Large intestine (tissue), 3 donors: ENCODE measurements around the gene USP13. TPM values are rescaled to one million over a fixed set of nuclear protein-coding genes. Genes with fewer than 3 reads are reported as not detected.
A peak's percentile ranks its signal among the peaks of the same experiment; 100 is the strongest.

Experiments used
- DNase-seq, 2 donors: peaks; one replicate each; pipeline versions ENCODE4 v3.0.0 to v3.0.0-alpha.2; 2013
- H3K27ac ChIP-seq: one replicate; pipeline ENCODE4 v1.5.1; 2013; ENCODE audit warnings: low read length
- H3K27me3 ChIP-seq: 2 replicates; pipeline ENCODE4 v1.6.1; 2013; ENCODE audit warnings: low read length; ENCODE audit not compliant: control insufficient read depth, insufficient read depth
- H3K36me3 ChIP-seq: 2 replicates; pipeline ENCODE4 v1.6.1; 2013; ENCODE audit warnings: low read length; ENCODE audit not compliant: control insufficient read depth, insufficient read depth
- H3K4me1 ChIP-seq: one replicate; pipeline ENCODE4 v1.6.1; 2013; ENCODE audit warnings: low read length; ENCODE audit not compliant: control insufficient read depth, insufficient read depth
- H3K4me3 ChIP-seq: one replicate; pipeline ENCODE4 v1.5.1; 2013; ENCODE audit warnings: low read length
- H3K9me3 ChIP-seq: one replicate; pipeline ENCODE4 v1.6.1; 2013; ENCODE audit warnings: mild to moderate bottlenecking, low read depth, low read length, moderate library complexity; ENCODE audit not compliant: control insufficient read depth
- WGBS: methylation state at CpG from one replicate; pipeline ENCODE4 v1.1.5; 2013; ENCODE audit warnings: low lambda C conversion rate; ENCODE audit not compliant: insufficient coverage; 5-methylcytosine and 5-hydroxymethylcytosine counted together
- polyA plus RNA-seq: library from polyadenylated mRNA; unstranded; fragments of 120-200 nt; gene quantifications from one replicate; pipeline ENCODE4 v1.2.1, GENCODE V29; 2013

Gene USP13
- polyA plus RNA-seq, 1 donor: 4.7 TPM

GRCh38 chr3:179658606-179659005, 5.8 kb downstream of the USP13 start:
- WGBS: no CpG with 5 or more reads among the region's 2 CpGs
- DNase-seq: no peak
- Histone ChIP-seq H3K4me3 (no peak overlapping the region), H3K4me1 (no peaks in the 10 kb centered on the region), H3K9me3 (no peaks in the 10 kb centered on the region), H3K27ac (no peak overlapping the region), H3K27me3 (no peaks in the 10 kb centered on the region), H3K36me3 (no peaks in the 10 kb centered on the region)

GRCh38 chr3:179660872-179661271, 8.0 kb downstream of the USP13 start:
- no peak overlapping the region for H3K27ac ChIP-seq
- no peaks in the 10 kb centered on the region for H3K36me3 ChIP-seq
- no peak for DNase-seq
- H3K9me3 ChIP-seq: no peaks in the 10 kb centered on the region
- 100% methylated on average over 1 of the region's 3 CpGs for WGBS
- no peak overlapping the region for H3K4me3 ChIP-seq
- no peaks in the 10 kb centered on the region for H3K4me1 ChIP-seq
- no peaks in the 10 kb centered on the region for H3K27me3 ChIP-seq

GRCh38 chr3:179661777-179662176, 8.9 kb downstream of the USP13 start:
- Histone ChIP-seq H3K4me3 (no peak overlapping the region), H3K9me3 (no peaks in the 10 kb centered on the region), H3K27me3 (no peaks in the 10 kb centered on the region), H3K36me3 (no peaks in the 10 kb centered on the region), H3K4me1 (no peaks in the 10 kb centered on the region), H3K27ac (no peak overlapping the region)
- no peak for DNase-seq
- WGBS: no CpG with 5 or more reads among the region's 4 CpGs

- H3K27me3 ChIP-seq: no peaks in the 10 kb centered on the region
- DNase-seq: no peak
- no peaks in the 10 kb centered on the region for H3K4me1 ChIP-seq
- H3K27ac ChIP-seq: no peak overlapping the region
- H3K36me3 ChIP-seq: no peaks in the 10 kb centered on the region
- 83% methylated on average over 1 of the region's 1 CpG for WGBS
- no peaks in the 10 kb centered on the region for H3K9me3 ChIP-seq
- H3K4me3 ChIP-seq: no peak overlapping the region
Observed at GRCh38 chr3:179663093-179663492, 10.3 kb downstream of the USP13 start.

GRCh38 chr3:179666030-179666429, 13.2 kb downstream of the USP13 start:
- no peak for DNase-seq
- WGBS: no CpG with 5 or more reads among the region's 1 CpG
- Histone ChIP-seq H3K36me3 (no peaks in the 10 kb centered on the region), H3K4me1 (no peaks in the 10 kb centered on the region), H3K27me3 (no peaks in the 10 kb centered on the region), H3K9me3 (no peaks in the 10 kb centered on the region), H3K27ac (no peak overlapping the region), H3K4me3 (no peak overlapping the region)

GRCh38 chr3:179666436-179667035, 13.7 kb downstream of the USP13 start:
- Histone ChIP-seq H3K27me3 (no peaks in the 10 kb centered on the region), H3K9me3 (no peaks in the 10 kb centered on the region), H3K36me3 (no peaks in the 10 kb centered on the region), H3K4me1 (no peaks in the 10 kb centered on the region), H3K4me3 (no peak overlapping the region), H3K27ac (no peak overlapping the region)
- no peak for DNase-seq
- WGBS: no CpG with 5 or more reads among the region's 8 CpGs

- no peaks in the 10 kb centered on the region for H3K9me3 ChIP-seq
- WGBS: no CpG with 5 or more reads among the region's 1 CpG
- H3K4me3 ChIP-seq: no peak overlapping the region
- no peaks in the 10 kb centered on the region for H3K36me3 ChIP-seq
- H3K27ac ChIP-seq: no peak overlapping the region
- H3K27me3 ChIP-seq: no peaks in the 10 kb centered on the region
- H3K4me1 ChIP-seq: no peaks in the 10 kb centered on the region
- DNase-seq: no peak
Observed at GRCh38 chr3:179668429-179668828, 15.6 kb downstream of the USP13 start.

- no peaks in the 10 kb centered on the region for H3K27me3 ChIP-seq
- H3K27ac ChIP-seq: no peak overlapping the region
- no peaks in the 10 kb centered on the region for H3K36me3 ChIP-seq
- H3K4me3 ChIP-seq: no peak overlapping the region
- no peak for DNase-seq
- no peaks in the 10 kb centered on the region for H3K4me1 ChIP-seq
- H3K9me3 ChIP-seq: no peaks in the 10 kb centered on the region
- WGBS: 90% methylated on average over 3 of the region's 8 CpGs
Observed at GRCh38 chr3:179670311-179670710, 17.5 kb downstream of the USP13 start.

- H3K27ac ChIP-seq: no peak overlapping the region
- no peaks in the 10 kb centered on the region for H3K36me3 ChIP-seq
- no peaks in the 10 kb centered on the region for H3K4me1 ChIP-seq
- no peak for DNase-seq
- WGBS: no CpG with 5 or more reads among the region's 1 CpG
- H3K4me3 ChIP-seq: no peak overlapping the region
- no peaks in the 10 kb centered on the region for H3K9me3 ChIP-seq
- H3K27me3 ChIP-seq: no peaks in the 10 kb centered on the region
Observed at GRCh38 chr3:179671309-179671708, 18.5 kb downstream of the USP13 start.

GRCh38 chr3:179671747-179672242, 19.0 kb downstream of the USP13 start:
- DNase-seq: peak; percentile 21 to 37
- WGBS: 53% methylated on average over 2 of the region's 15 CpGs
- no peak overlapping the region for H3K27ac ChIP-seq
- no peaks in the 10 kb centered on the region for H3K36me3 ChIP-seq
- H3K4me3 ChIP-seq: no peak overlapping the region
- no peaks in the 10 kb centered on the region for H3K4me1 ChIP-seq
- H3K9me3 ChIP-seq: no peaks in the 10 kb centered on the region
- no peaks in the 10 kb centered on the region for H3K27me3 ChIP-seq

GRCh38 chr3:179672918-179673317, 20.1 kb downstream of the USP13 start:
- H3K4me1 ChIP-seq: no peaks in the 10 kb centered on the region
- no CpG with 5 or more reads among the region's 4 CpGs for WGBS
- no peaks in the 10 kb centered on the region for H3K36me3 ChIP-seq
- H3K9me3 ChIP-seq: no peaks in the 10 kb centered on the region
- H3K27me3 ChIP-seq: no peaks in the 10 kb centered on the region
- H3K4me3 ChIP-seq: no peak overlapping the region
- H3K27ac ChIP-seq: no peak overlapping the region
- DNase-seq: no peak
